ENCODE data around the gene CASQ2.

Gene CASQ2

GRCh38 chr1:115676498-115677181 lies 91.9 kb downstream of the CASQ2 start:
- TF ChIP-seq CTCF (IDR thresholded peaks at IDR 0.05; ENCODE audit: low read depth, low read length, missing control alignments), result no peak
- in situ Hi-C loops (cut with HindIII; ENCODE audit: low pct_ligation_motif_present, low sequenced_read_pairs), result no loop called here
- no peak overlapping the region for H3K27ac ChIP-seq

GRCh38 chr1:115672224-115673009 lies 96.1 kb downstream of the CASQ2 start:
- no peaks in the 10 kb centered on the region for H3K27me3 ChIP-seq (replicated peaks)
- H3K4me3 ChIP-seq (ENCODE audit: low read depth, low read length), result no peak overlapping the region
- no peak overlapping the region for H3K27ac ChIP-seq
- no peak for DNase-seq
- in situ Hi-C loops (cut with HindIII; ENCODE audit: low pct_ligation_motif_present, low sequenced_read_pairs), result no loop called here
- H3K36me3 ChIP-seq (replicated peaks), result peaks cover 4% of the 10 kb centered on the region
- TF ChIP-seq CTCF (IDR thresholded peaks at IDR 0.05; ENCODE audit: low read depth, low read length, missing control alignments), result no peak

More at GRCh38 chr1:115676498-115677181, 91.9 kb downstream of the CASQ2 start:
- H3K4me3 ChIP-seq (ENCODE audit: low read depth, low read length), result no peak overlapping the region
- DNase-seq, result no peak
- no peaks in the 10 kb centered on the region for H3K36me3 ChIP-seq (replicated peaks)
- no peaks in the 10 kb centered on the region for H3K27me3 ChIP-seq (replicated peaks)

GRCh38 chr1:115671176-115671934 lies 97.2 kb downstream of the CASQ2 start:
- H3K4me3 ChIP-seq (ENCODE audit: low read depth, low read length), result no peak overlapping the region
- peak overlapping the region; percentile 10 for H3K27ac ChIP-seq
- H3K36me3 ChIP-seq (replicated peaks), result peaks cover 4% of the 10 kb centered on the region
- H3K27me3 ChIP-seq (replicated peaks), result no peaks in the 10 kb centered on the region
- DNase-seq, result peak; percentile 58
- peak; percentile 30 for TF ChIP-seq CTCF (IDR thresholded peaks at IDR 0.05; ENCODE audit: low read depth, low read length, missing control alignments)
- in situ Hi-C loops (cut with HindIII; ENCODE audit: low pct_ligation_motif_present, low sequenced_read_pairs), result no loop called here

- peak overlapping the region; percentile 10 for H3K27ac ChIP-seq
- no peak for DNase-seq
- no peak for TF ChIP-seq CTCF (IDR thresholded peaks at IDR 0.05; ENCODE audit: low read depth, low read length, missing control alignments)
- H3K36me3 ChIP-seq (replicated peaks), result peaks cover 4% of the 10 kb centered on the region
- no peak overlapping the region for H3K4me3 ChIP-seq (ENCODE audit: low read depth, low read length)
- H3K27me3 ChIP-seq (replicated peaks), result no peaks in the 10 kb centered on the region
- in situ Hi-C loops (cut with HindIII; ENCODE audit: low pct_ligation_motif_present, low sequenced_read_pairs), result no loop called here
Observed at GRCh38 chr1:115670476-115671175, 97.9 kb downstream of the CASQ2 start.

- no peaks in the 10 kb centered on the region for H3K27me3 ChIP-seq (replicated peaks)
- DNase-seq, result no peak
- no peak for TF ChIP-seq CTCF (IDR thresholded peaks at IDR 0.05; ENCODE audit: low read depth, low read length, missing control alignments)
- peaks cover 10% of the 10 kb centered on the region for H3K36me3 ChIP-seq (replicated peaks)
- in situ Hi-C loops (cut with HindIII; ENCODE audit: low pct_ligation_motif_present, low sequenced_read_pairs), result no loop called here
- H3K27ac ChIP-seq, result peak overlapping the region; percentile 79
- no peak overlapping the region for H3K4me3 ChIP-seq (ENCODE audit: low read depth, low read length)
Observed at GRCh38 chr1:115669886-115670285, 98.6 kb downstream of the CASQ2 start.
